ENCODE results near the gene MYO9A. TPM values are rescaled to one million over a fixed set of nuclear protein-coding genes. Genes with fewer than 3 reads are reported as not detected.

MYO9A gene
- total and polyA plus RNA-seq, 2 donors (not counting 1 experiment from before 2014, with no cell fraction given), result 6.2 to 66.1 TPM

DNA sequence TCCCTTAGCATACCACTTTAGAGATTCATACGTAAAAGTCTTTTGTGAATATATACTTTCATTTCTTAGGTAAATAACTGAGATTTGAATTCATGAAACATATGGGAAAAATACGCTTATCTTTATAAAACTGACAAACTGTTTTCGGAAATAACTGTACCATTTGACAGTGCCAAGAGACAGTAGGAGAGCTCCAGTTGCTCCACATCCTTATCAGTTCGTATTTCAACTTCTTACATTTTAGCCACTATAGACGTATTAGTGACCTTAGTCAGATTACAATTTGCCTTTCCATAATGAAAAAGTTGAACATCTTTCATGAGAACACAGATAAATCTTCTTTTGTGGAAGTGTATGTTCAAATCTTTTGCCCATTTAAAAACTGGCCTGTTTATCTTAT, 174.1 kb downstream of the MYO9A start:
- POLR2A ChIA-PET, result no interaction called here
- ATAC-seq (ENCODE audit: low read depth) (no peak), DNase-seq (no peak)
- intact Hi-C loops (cut with micrococcal nuclease), result no loop called here
- no peaks in the 10 kb centered on the region for H3K9me3 Mint-ChIP-seq (ENCODE audit: insufficient read depth)
- Histone ChIP-seq H3K9ac (ENCODE audit: low read length) (no peak overlapping the region), H2AFZ (ENCODE audit: insufficient read depth, low read depth, low read length, poor library complexity, severe bottlenecking) (no peak overlapping the region), H3K36me3 (replicated peaks in 1 of 2; ENCODE audit: control extremely low read depth in 1 of 2, control insufficient read depth in 1 of 2, extremely low read depth in 1 of 2, insufficient read depth in 2 of 2, low read length in 1 of 2) (no peaks in the 10 kb centered on the region), H4K20me1 (ENCODE audit: control insufficient read depth, insufficient read depth, low read length, poor library complexity, severe bottlenecking) (no peaks in the 10 kb centered on the region), H3K4me1 (ENCODE audit: control insufficient read depth in 2 of 2, insufficient read depth in 2 of 2, low read length in 2 of 2) (no peaks in the 10 kb centered on the region), H3K4me2 (replicated peaks; ENCODE audit: low read depth, low read length, poor library complexity, severe bottlenecking) (no peak overlapping the region), H3K27me3 (replicated peaks in 1 of 4; ENCODE audit: control extremely low read depth in 1 of 4, control insufficient read depth in 3 of 4, insufficient read depth in 4 of 4, low read length in 3 of 4) (no peaks in the 10 kb centered on the region), H3K9me3 (ENCODE audit: control extremely low read depth in 1 of 3, control insufficient read depth in 2 of 3, insufficient read depth in 1 of 3, low read length in 2 of 3) (no peaks in the 10 kb centered on the region), H3K4me3 (ENCODE audit: control extremely low read depth in 1 of 5, extremely low read depth in 1 of 5, insufficient read depth in 1 of 5, low read depth in 2 of 5, low read length in 4 of 5) (no peak overlapping the region), H3K27ac (ENCODE audit: low read length in 2 of 2) (no peak overlapping the region), H3K79me2 (ENCODE audit: control insufficient read depth, insufficient read depth, low read length) (no peaks in the 10 kb centered on the region)
- CTCF ChIA-PET, result no interaction called here
- no peaks in the 10 kb centered on the region for H3K27me3 Mint-ChIP-seq
- TF ChIP-seq, protein P1, sequence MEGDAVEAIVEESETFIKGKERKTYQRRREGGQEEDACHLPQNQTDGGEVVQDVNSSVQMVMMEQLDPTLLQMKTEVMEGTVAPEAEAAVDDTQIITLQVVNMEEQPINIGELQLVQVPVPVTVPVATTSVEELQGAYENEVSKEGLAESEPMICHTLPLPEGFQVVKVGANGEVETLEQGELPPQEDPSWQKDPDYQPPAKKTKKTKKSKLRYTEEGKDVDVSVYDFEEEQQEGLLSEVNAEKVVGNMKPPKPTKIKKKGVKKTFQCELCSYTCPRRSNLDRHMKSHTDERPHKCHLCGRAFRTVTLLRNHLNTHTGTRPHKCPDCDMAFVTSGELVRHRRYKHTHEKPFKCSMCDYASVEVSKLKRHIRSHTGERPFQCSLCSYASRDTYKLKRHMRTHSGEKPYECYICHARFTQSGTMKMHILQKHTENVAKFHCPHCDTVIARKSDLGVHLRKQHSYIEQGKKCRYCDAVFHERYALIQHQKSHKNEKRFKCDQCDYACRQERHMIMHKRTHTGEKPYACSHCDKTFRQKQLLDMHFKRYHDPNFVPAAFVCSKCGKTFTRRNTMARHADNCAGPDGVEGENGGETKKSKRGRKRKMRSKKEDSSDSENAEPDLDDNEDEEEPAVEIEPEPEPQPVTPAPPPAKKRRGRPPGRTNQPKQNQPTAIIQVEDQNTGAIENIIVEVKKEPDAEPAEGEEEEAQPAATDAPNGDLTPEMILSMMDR (IDR thresholded peaks at IDR 0.05), result no peak
- no peak for TF ChIP-seq EZH2 (IDR thresholded peaks at IDR 0.05; ENCODE audit: borderline replicate concordance, insufficient read depth, low read depth, low read length, poor library complexity, severe bottlenecking)
- no peak overlapping the region for H3K4me3 Mint-ChIP-seq
- no peaks in the 10 kb centered on the region for H3K4me1 Mint-ChIP-seq
- WGBS (ENCODE audit: insufficient coverage), result 100% methylated on average over 2 of the region's 5 CpGs
- no peak overlapping the region for H3K27ac Mint-ChIP-seq

DNA sequence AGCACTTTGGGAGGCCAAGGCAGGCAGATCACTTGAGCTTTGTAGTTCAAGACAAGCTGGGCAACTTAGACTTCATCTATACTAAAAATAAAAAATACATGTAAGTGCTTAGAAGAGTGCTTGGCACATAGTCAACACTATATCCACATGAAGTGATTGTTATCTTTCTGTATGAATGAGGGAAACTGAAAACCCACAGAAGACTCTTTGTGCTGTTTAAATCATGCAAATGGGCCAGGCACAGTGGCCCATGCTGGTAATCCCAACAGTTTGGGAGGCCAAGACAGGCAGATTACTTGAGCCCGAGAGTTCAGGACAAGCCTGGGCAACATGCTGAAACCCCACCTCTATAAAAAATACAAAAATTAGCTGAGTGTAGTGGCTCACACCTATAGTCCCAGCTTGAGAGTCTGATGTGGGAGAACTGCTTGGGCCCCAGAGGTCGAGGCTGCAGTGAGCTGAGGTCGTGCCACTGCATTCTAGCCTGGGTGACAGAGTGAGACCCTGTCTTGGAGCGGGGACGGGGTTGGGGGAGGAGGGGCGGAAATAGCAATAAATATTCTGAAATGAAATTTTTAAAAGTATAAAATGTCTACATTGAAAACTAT, 177.9 kb downstream of the MYO9A start:
- Mint-ChIP-seq H3K9me3 (ENCODE audit: insufficient read depth) (peaks cover 5% of the 10 kb centered on the region), H3K4me1 (no peaks in the 10 kb centered on the region), H3K27me3 (no peaks in the 10 kb centered on the region), H3K27ac (no peak overlapping the region), H3K4me3 (no peak overlapping the region)
- Histone ChIP-seq H3K36me3 (replicated peaks in 1 of 2; ENCODE audit: control extremely low read depth in 1 of 2, control insufficient read depth in 1 of 2, extremely low read depth in 1 of 2, insufficient read depth in 2 of 2, low read length in 1 of 2) (peaks cover 0 to 3% of the 10 kb centered on the region in 2 experiments), H3K79me2 (ENCODE audit: control insufficient read depth, insufficient read depth, low read length) (no peaks in the 10 kb centered on the region), H4K20me1 (ENCODE audit: control insufficient read depth, insufficient read depth, low read length, poor library complexity, severe bottlenecking) (no peaks in the 10 kb centered on the region), H3K4me3 (ENCODE audit: control extremely low read depth in 1 of 5, extremely low read depth in 1 of 5, insufficient read depth in 1 of 5, low read depth in 2 of 5, low read length in 4 of 5) (no peak overlapping the region), H3K27ac (ENCODE audit: low read length in 2 of 2) (no peak overlapping the region), H3K9ac (ENCODE audit: low read length) (no peak overlapping the region), H3K4me1 (ENCODE audit: control insufficient read depth in 2 of 2, insufficient read depth in 2 of 2, low read length in 2 of 2) (no peaks in the 10 kb centered on the region), H3K4me2 (replicated peaks; ENCODE audit: low read depth, low read length, poor library complexity, severe bottlenecking) (no peak overlapping the region), H3K27me3 (replicated peaks in 1 of 4; ENCODE audit: control extremely low read depth in 1 of 4, control insufficient read depth in 3 of 4, insufficient read depth in 4 of 4, low read length in 3 of 4) (no peaks in the 10 kb centered on the region), H3K9me3 (ENCODE audit: control extremely low read depth in 1 of 3, control insufficient read depth in 2 of 3, insufficient read depth in 1 of 3, low read length in 2 of 3) (no peaks in the 10 kb centered on the region), H2AFZ (ENCODE audit: insufficient read depth, low read depth, low read length, poor library complexity, severe bottlenecking) (no peak overlapping the region)
- no peak for ATAC-seq (ENCODE audit: low read depth)
- ChIA-PET CTCF (no interaction called here), POLR2A (no interaction called here)
- WGBS (ENCODE audit: insufficient coverage), result 80% methylated on average over 1 of the region's 6 CpGs
- DNase-seq, result no peak
- intact Hi-C loops (cut with micrococcal nuclease), result no loop called here
- TF ChIP-seq, protein P1 (IDR thresholded peaks at IDR 0.05), result no peak
- TF ChIP-seq EZH2 (IDR thresholded peaks at IDR 0.05; ENCODE audit: borderline replicate concordance, insufficient read depth, low read depth, low read length, poor library complexity, severe bottlenecking), result no peak

All from B cell (primary cell).